ENCODE data around the gene MYH4.

The MYH4 gene

GRCh38 chr17:10421211-10421610, 48.1 kb downstream of the MYH4 start:
- DNase-seq, result no peak

GRCh38 chr17:10420811-10421210, 48.5 kb downstream of the MYH4 start:
- no peak for DNase-seq

- DNase-seq, result no peak
These were observed 51.9 kb downstream of the MYH4 start for GRCh38 chr17:10417431-10417830.

- DNase-seq, result no peak
These were observed 54.2 kb downstream of the MYH4 start for GRCh38 chr17:10415161-10415560.

- no peak for DNase-seq
These were observed 65.8 kb downstream of the MYH4 start for GRCh38 chr17:10403589-10403988.

GRCh38 chr17:10398352-10398751, 71.0 kb downstream of the MYH4 start:
- DNase-seq, result no peak

GRCh38 chr17:10396524-10397163, 72.7 kb downstream of the MYH4 start:
- no peak for DNase-seq

GRCh38 chr17:10394201-10394887, 75.0 kb downstream of the MYH4 start:
- DNase-seq, result no peak

Measured in NCI-H2107 (cell line).